Upper lobe of left lung (tissue), 4 donors: ENCODE measurements around the gene KIRREL3.

ENCODE experiments used
- CTCF ChIP-seq, 6 experiments: fragments of 450-650 bp in 4 of 6; fragments of 200-600 bp in 2 of 6; sonication (generic) in 2 of 6; IDR thresholded peaks; one replicate each; pipeline ENCODE4 v1.5.1; 2016 to 2019; ENCODE audit warnings: antibody characterized with exemption in 6 of 6
- POLR2AphosphoS5 ChIP-seq, 2 donors: sonication (generic); formaldehyde crosslinking; IDR thresholded peaks; one replicate each; pipeline ENCODE4 v1.5.1; 2017; ENCODE audit warnings: antibody characterized with exemption in 2 of 2

DNA sequence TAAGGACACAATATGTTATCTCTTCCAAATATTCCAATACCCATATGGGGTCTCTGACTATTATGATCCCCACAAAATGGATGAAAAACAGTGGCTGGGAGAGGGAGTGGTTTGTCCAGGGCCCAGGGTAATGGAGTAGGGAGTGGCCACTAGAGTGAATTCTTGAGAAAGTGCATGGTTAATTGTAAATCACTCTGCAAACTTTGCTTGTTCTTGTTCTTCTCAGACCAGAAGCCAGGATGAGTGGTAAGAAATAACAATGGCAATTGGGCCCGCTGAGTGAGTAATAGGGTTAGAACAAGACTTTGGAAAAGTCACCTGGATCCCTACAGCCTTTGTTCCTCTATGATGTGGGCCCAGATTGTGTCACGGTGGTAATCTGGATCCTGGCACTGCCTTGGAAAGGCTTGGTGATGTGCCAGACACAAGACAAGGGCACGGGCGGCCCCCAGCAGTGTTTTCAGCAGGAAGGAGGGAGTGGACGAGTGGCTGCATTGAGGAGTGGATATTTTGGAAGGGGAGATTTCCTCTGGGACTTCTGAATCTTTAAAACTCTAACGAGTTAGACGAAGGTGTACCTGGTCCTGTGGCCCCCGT is 18.2 kb upstream of the KIRREL3 start:
- TF ChIP-seq CTCF (IDR thresholded peaks at IDR 0.05) (no peak), POLR2AphosphoS5 (IDR thresholded peaks at IDR 0.05) (no peak)
